Uterus (tissue), 4 donors: ENCODE results near the gene FIBP. TPM values are rescaled to one million over a fixed set of nuclear protein-coding genes. Genes with fewer than 3 reads are reported as not detected.
"Not testable (repeated sequence)": the region's sequence is repeated elsewhere in the genome, so short reads cannot be mapped to it uniquely, and the experiment has no call there.

Source experiments
- DNase-seq, 2 donors: peaks; one replicate each; pipeline ENCODE4 v3.0.0-alpha.2; 2019 to 2020
- H3K27ac ChIP-seq, 2 donors: fragments of 200-600 bp; sonication (generic); 1 replicate in 1 of 2; 2 replicates in 1 of 2; pipeline ENCODE4 v1.5.1; 2016 to 2018
- H3K27me3 ChIP-seq, 2 donors: fragments of 200-600 bp; sonication (generic); one replicate each; pipeline ENCODE4 v1.5.1; 2018 to 2019; ENCODE audit warnings: control low read depth in 1 of 2
- H3K36me3 ChIP-seq, 2 donors: fragments of 200-600 bp; sonication (generic); one replicate each; pipeline ENCODE4 v1.5.1; 2019; ENCODE audit warnings: control low read depth in 1 of 2
- H3K4me1 ChIP-seq, 2 donors: fragments of 200-600 bp; sonication (generic); one replicate each; pipeline ENCODE4 v1.5.1; 2018 to 2019; ENCODE audit warnings: control low read depth in 1 of 2
- H3K4me3 ChIP-seq, 2 donors: fragments of 200-600 bp; sonication (generic); 1 replicate in 1 of 2; 2 replicates in 1 of 2; pipeline ENCODE4 v1.5.1; 2018 to 2019; ENCODE audit warnings: mild to moderate bottlenecking in 1 of 2
- H3K9me3 ChIP-seq, 2 donors: fragments of 200-600 bp; sonication (generic); one replicate each; pipeline ENCODE4 v1.5.1; 2019; ENCODE audit warnings: control low read depth in 1 of 2
- CTCF ChIP-seq, 4 experiments: fragments of 200-600 bp in 2 of 4; fragments of 450-650 bp in 2 of 4; sonication (generic) in 2 of 4; IDR thresholded peaks; one replicate each; pipeline ENCODE4 v1.5.1; 2016 to 2019; ENCODE audit warnings: antibody characterized with exemption in 4 of 4, mild to moderate bottlenecking in 2 of 4, moderate library complexity in 1 of 4
- POLR2A ChIP-seq, 2 donors: fragments of 450-650 bp; IDR thresholded peaks; one replicate each; pipeline ENCODE4 v1.6.1; 2016; ENCODE audit warnings: antibody characterized with exemption in 2 of 2, mild to moderate bottlenecking in 1 of 2, moderate library complexity in 1 of 2
- intact Hi-C: fragments of 100-400 bp; cut with DNase I; formaldehyde crosslinking; loops from one replicate; pipeline ENCODE4 v1.15.1; 2023; ENCODE audit warnings: low total_unique reads
- total RNA-seq, 4 donors: library from RNA; depleted of rRNA in 3 of 4; stranded (reverse); fragments of >200 nt in 3 of 4; gene quantifications; one replicate each; pipeline versions ENCODE4 v1.1.0 to v1.2.4, GENCODE V29; 2014 to 2023
- donor health status: DM: yes; HTN: yes; CAD: no.

FIBP gene
- total RNA-seq, 4 donors from 2014 or later: 39.7 to 239 (median 52.2) TPM

- intact Hi-C loops: no loop called here
- peaks cover 7 to 17% of the 10 kb centered on the region in 2 donors for H3K4me1 ChIP-seq
- H3K4me3 ChIP-seq: no peak overlapping the region
- peaks cover 0 to 17% of the 10 kb centered on the region in 2 donors for H3K27me3 ChIP-seq
- DNase-seq: no peak
- TF ChIP-seq POLR2A (IDR thresholded peaks at IDR 0.05) (no peak), CTCF (IDR thresholded peaks at IDR 0.05) (no peak)
- H3K36me3 ChIP-seq: no peaks in the 10 kb centered on the region
- no peak overlapping the region for H3K27ac ChIP-seq
- no peaks in the 10 kb centered on the region for H3K9me3 ChIP-seq
Measured at GRCh38 chr11:65895482-65895981, 7.3 kb upstream of the FIBP start.

- TF ChIP-seq POLR2A (IDR thresholded peaks at IDR 0.05): no peak
- TF ChIP-seq CTCF (IDR thresholded peaks at IDR 0.05): no peak
- intact Hi-C loops: no loop called here
- Histone ChIP-seq H3K27me3 (peaks cover 0 to 5% of the 10 kb centered on the region in 2 donors), H3K4me3 (no peak overlapping the region), H3K9me3 (no peaks in the 10 kb centered on the region), H3K27ac (peak overlapping the region; percentile 96 to 97), H3K4me1 (peaks cover 0 to 12% of the 10 kb centered on the region in 2 donors), H3K36me3 (no peaks in the 10 kb centered on the region)
- DNase-seq: peak in 1 of 2 donors; percentile 39
Measured at GRCh38 chr11:65894034-65894591, 5.8 kb upstream of the FIBP start.

GRCh38 chr11:65892661-65893317, 4.5 kb upstream of the FIBP start:
- peak overlapping the region; percentile 96 to 97 for H3K27ac ChIP-seq
- H3K9me3 ChIP-seq: no peaks in the 10 kb centered on the region
- H3K36me3 ChIP-seq: no peaks in the 10 kb centered on the region
- no peaks in the 10 kb centered on the region for H3K27me3 ChIP-seq
- H3K4me1 ChIP-seq: peaks cover 0 to 13% of the 10 kb centered on the region in 2 donors
- no peak overlapping the region for H3K4me3 ChIP-seq
- intact Hi-C loops: no loop called here
- TF ChIP-seq CTCF (IDR thresholded peaks at IDR 0.05): no peak
- no peak for TF ChIP-seq POLR2A (IDR thresholded peaks at IDR 0.05)
- DNase-seq: peak in 1 of 2 donors; percentile 17

- DNase-seq, H3K9me3 ChIP-seq, H3K27me3 ChIP-seq, intact Hi-C loops, H3K36me3 ChIP-seq: not testable (repeated sequence)
- Histone ChIP-seq H3K27ac (peak overlapping the region; percentile 96 to 97), H3K4me1 (peaks cover 4 to 20% of the 10 kb centered on the region in 2 donors), H3K4me3 (peak overlapping the region; percentile 80 to 81)
Measured at GRCh38 chr11:65892137-65892540, 3.9 kb upstream of the FIBP start.

- H3K9me3 ChIP-seq: no peaks in the 10 kb centered on the region
- peak in 1 of 2 donors; percentile 59 for DNase-seq
- no peaks in the 10 kb centered on the region for H3K27me3 ChIP-seq
- no peaks in the 10 kb centered on the region for H3K36me3 ChIP-seq
- peak overlapping the region; percentile 80 to 81 for H3K4me3 ChIP-seq
- TF ChIP-seq CTCF (IDR thresholded peaks at IDR 0.05) (peak in 2 of 4 experiments; percentile 17 to 48), POLR2A (IDR thresholded peaks at IDR 0.05) (no peak)
- intact Hi-C loops: no loop called here
- H3K27ac ChIP-seq: peak overlapping the region; percentile 96 to 97
- H3K4me1 ChIP-seq: peaks cover 4 to 21% of the 10 kb centered on the region in 2 donors
Measured at GRCh38 chr11:65891219-65892136, 3.2 kb upstream of the FIBP start.
